ENCODE data around the gene DOP1A. TPM values are rescaled to one million over a fixed set of nuclear protein-coding genes. Genes with fewer than 3 reads are reported as not detected.

DOP1A gene
- total and polyA plus RNA-seq, 2 of the 13 experiments (the other 11 are each of a cell fraction or from before 2014, with no cell fraction given), result 5.2 to 16.7 TPM

- TF ChIP-seq MTERF4 (CRISPR knock-in tag; IDR thresholded peaks at IDR 0.05), result no peak
- TF ChIP-seq ZNF775 (CRISPR knock-in tag; IDR thresholded peaks at IDR 0.05; ENCODE audit: borderline replicate concordance), result no peak
- no peak for TF ChIP-seq ZNF567 (CRISPR knock-in tag; IDR thresholded peaks at IDR 0.05; ENCODE audit: borderline replicate concordance)
- TF ChIP-seq ZSCAN5A (CRISPR knock-in tag; IDR thresholded peaks at IDR 0.05; ENCODE audit: borderline replicate concordance), result no peak
- TF ChIP-seq ZNF296 (CRISPR knock-in tag; conservative IDR thresholded peaks at IDR 0.05), result no peak
- TF ChIP-seq ZNF558 (CRISPR knock-in tag; IDR thresholded peaks at IDR 0.05; ENCODE audit: borderline replicate concordance), result no peak
- TF ChIP-seq KDM2A (CRISPR knock-in tag; IDR thresholded peaks at IDR 0.05; ENCODE audit: borderline replicate concordance, low read depth), result no peak
- TF ChIP-seq MBD4 (IDR thresholded peaks at IDR 0.05; ENCODE audit: borderline replicate concordance, low read length), result no peak
- TF ChIP-seq SMARCE1 (IDR thresholded peaks at IDR 0.05; ENCODE audit: borderline replicate concordance), result no peak
- TF ChIP-seq ATF7 (IDR thresholded peaks at IDR 0.05), result no peak
- TF ChIP-seq ATF7 (CRISPR knock-in tag; IDR thresholded peaks at IDR 0.05), result no peak
- TF ChIP-seq MED13 (CRISPR knock-in tag; IDR thresholded peaks at IDR 0.05), result no peak
- TF ChIP-seq PBX2 (CRISPR knock-in tag; IDR thresholded peaks at IDR 0.05), result no peak
- TF ChIP-seq ZBTB7A (CRISPR knock-in tag; IDR thresholded peaks at IDR 0.05), result no peak
- TF ChIP-seq NR2F2 (IDR thresholded peaks at IDR 0.05; ENCODE audit: borderline replicate concordance, low read depth), result no peak
Measured at GRCh38 chr6:83127258-83127657, 59.8 kb downstream of the DOP1A start (continued).
